GM23248 (cell line): ENCODE data around the gene CACNA2D2. TPM values are rescaled to one million over a fixed set of nuclear protein-coding genes. Genes with fewer than 3 reads are reported as not detected.

Experiments used
- DNase-seq: peaks from one replicate; pipeline ENCODE4 v3.0.0-alpha.2; 2015
- H2AFZ ChIP-seq: fragments of 200-600 bp; sonication (generic); 2 replicates; pipeline ENCODE4 v1.6.1; 2016; ENCODE audit warnings: antibody characterized with exemption
- H3F3A ChIP-seq: fragments of 200-600 bp; sonication (generic); 2 replicates; pipeline ENCODE4 v1.6.1; 2016; ENCODE audit warnings: mild to moderate bottlenecking, antibody characterized with exemption, mixed run types; ENCODE audit not compliant: insufficient read depth
- H3K27ac ChIP-seq: fragments of 200-600 bp; sonication (generic); 2 replicates; pipeline ENCODE4 v1.5.1; 2016; ENCODE audit warnings: mild to moderate bottlenecking
- H3K27me3 ChIP-seq: fragments of 200-600 bp; sonication (generic); replicated peaks from 2 replicates; pipeline ENCODE4 v1.6.1; 2016; ENCODE audit warnings: mild to moderate bottlenecking; ENCODE audit not compliant: insufficient read depth
- H3K36me3 ChIP-seq: fragments of 200-600 bp; sonication (generic); 2 replicates; pipeline ENCODE4 v1.6.1; 2016; ENCODE audit warnings: low read depth, mild to moderate bottlenecking
- H3K4me1 ChIP-seq: fragments of 200-600 bp; sonication (generic); 2 replicates; pipeline ENCODE4 v1.6.1; 2016; ENCODE audit warnings: mild to moderate bottlenecking; ENCODE audit not compliant: insufficient read depth
- H3K4me2 ChIP-seq: fragments of 200-600 bp; sonication (generic); one replicate; pipeline ENCODE4 v1.6.1; 2016; ENCODE audit warnings: mild to moderate bottlenecking; ENCODE audit not compliant: unreplicated experiment
- H3K4me3 ChIP-seq: fragments of 200-600 bp; sonication (generic); 2 replicates; pipeline ENCODE4 v1.5.1; 2016; ENCODE audit warnings: mild to moderate bottlenecking
- H3K79me2 ChIP-seq: fragments of 200-600 bp; sonication (generic); 2 replicates; pipeline ENCODE4 v1.6.1; 2016; ENCODE audit warnings: mild to moderate bottlenecking; ENCODE audit not compliant: insufficient read depth
- H3K9ac ChIP-seq: fragments of 200-600 bp; sonication (generic); 2 replicates; pipeline ENCODE4 v1.6.1; 2016; ENCODE audit warnings: mild to moderate bottlenecking
- H3K9me2 ChIP-seq: fragments of 200-600 bp; sonication (generic); 2 replicates; pipeline ENCODE4 v1.6.1; 2016; ENCODE audit warnings: mixed run types, mild to moderate bottlenecking, moderate library complexity; ENCODE audit not compliant: insufficient read depth
- H3K9me3 ChIP-seq: fragments of 200-600 bp; sonication (generic); one replicate; pipeline ENCODE4 v1.6.1; 2017; ENCODE audit warnings: low read depth
- H4K20me1 ChIP-seq: fragments of 200-600 bp; sonication (generic); 2 replicates; pipeline ENCODE4 v1.6.0; 2016; ENCODE audit not compliant: insufficient read depth
- EZH2 ChIP-seq: fragments of 200-600 bp; sonication (generic); IDR thresholded peaks from 2 replicates; pipeline ENCODE4 v1.6.1; 2018; ENCODE audit warnings: antibody characterized with exemption, mild to moderate bottlenecking; ENCODE audit not compliant: insufficient read depth, poor library complexity, severe bottlenecking
- EZH2phosphoT487 ChIP-seq: fragments of 200-600 bp; sonication (generic); IDR thresholded peaks from 2 replicates; pipeline ENCODE4 v1.6.1; 2018; ENCODE audit warnings: antibody characterized with exemption, moderate library complexity, mild to moderate bottlenecking, low read depth; ENCODE audit not compliant: insufficient read depth
- WGBS, 2 experiments: methylation state at CpG; one replicate each; pipeline ENCODE4 v1.1.6; 2015 to 2017; ENCODE audit warnings: low lambda C conversion rate in 2 of 2, low coverage in 1 of 2; ENCODE audit errors: missing lambda C conversion rate in 2 of 2; 5-methylcytosine and 5-hydroxymethylcytosine counted together
- in situ Hi-C: fragments of 300-500 bp; cut with MboI; formaldehyde crosslinking; loops from 2 replicates; pipeline ENCODE4 v1.15.0; 2020
- polyA plus RNA-seq: library from polyadenylated mRNA; unstranded; fragments of >200 nt; fragmentation: Nextera tagmentation; extraction: Ambion mirVana; gene quantifications from 2 replicates; pipeline ENCODE4 v1.2.1, GENCODE V29; 2016
- total RNA-seq: library from RNA; depleted of rRNA; stranded (reverse); fragments of >200 nt; shearing (Covaris generic); gene quantifications from 2 replicates; pipeline ENCODE4 v1.2.3, GENCODE V29; 2014

The CACNA2D2 gene
- total and polyA plus RNA-seq, 2 experiments from 2014 or later: not detected

DNA sequence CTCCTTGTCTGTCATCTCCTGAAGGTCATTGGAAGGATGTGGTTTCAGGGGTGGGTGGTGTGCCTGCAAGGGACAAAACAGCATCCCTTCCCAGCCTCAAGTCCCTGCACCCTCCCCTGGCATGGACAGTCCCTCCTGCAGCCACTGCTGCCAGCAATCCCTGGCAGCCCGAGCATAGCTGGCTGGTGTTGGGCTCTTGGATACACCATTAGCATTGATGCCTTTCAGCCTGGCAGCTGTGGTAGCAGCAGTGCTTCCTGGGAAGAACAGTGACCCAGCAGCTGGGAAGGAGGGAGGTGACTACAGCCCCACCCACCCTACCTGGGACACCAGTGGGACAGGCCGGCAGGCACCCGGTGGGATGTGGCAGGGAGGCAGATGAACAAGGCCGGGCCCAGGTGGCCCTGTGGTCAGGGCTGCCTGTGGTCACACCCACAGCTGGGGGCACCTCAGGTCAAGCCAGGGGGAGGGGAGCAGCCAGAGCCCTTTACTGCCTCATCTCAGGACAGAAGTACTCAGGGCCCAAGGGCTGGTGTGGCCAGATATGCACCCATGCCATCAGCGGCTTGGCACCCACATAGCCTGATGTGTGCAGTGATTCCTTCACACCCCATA lies 111.2 kb downstream of the CACNA2D2 start:
- in situ Hi-C loops: no loop called here
- no peak overlapping the region for H3K4me3 ChIP-seq
- H3K9me3 ChIP-seq: no peaks in the 10 kb centered on the region
- H3K36me3 ChIP-seq: no peaks in the 10 kb centered on the region
- H2AFZ ChIP-seq: no peak overlapping the region
- peaks cover 15% of the 10 kb centered on the region for H3K27me3 ChIP-seq
- no peaks in the 10 kb centered on the region for H4K20me1 ChIP-seq
- H3K4me2 ChIP-seq: no peak overlapping the region
- no peaks in the 10 kb centered on the region for H3K79me2 ChIP-seq
- 56 to 68% methylated on average over 4 to 5 of the region's 5 CpGs for WGBS, 2 experiments
- no peak for DNase-seq
- H3K27ac ChIP-seq: no peak overlapping the region
- H3K4me1 ChIP-seq: no peaks in the 10 kb centered on the region
- H3K9me2 ChIP-seq: no peaks in the 10 kb centered on the region
- no peak for TF ChIP-seq EZH2phosphoT487
- TF ChIP-seq EZH2: no peak
- H3K9ac ChIP-seq: no peak overlapping the region
- H3F3A ChIP-seq: no peaks in the 10 kb centered on the region

GRCh38 chr3:50390508-50391224 lies 112.8 kb downstream of the CACNA2D2 start:
- no peak for TF ChIP-seq EZH2
- WGBS, 2 experiments: 50 to 59% methylated on average over 10 to 12 of the region's 12 CpGs
- Histone ChIP-seq H3K9ac (no peak overlapping the region), H3K27ac (no peak overlapping the region), H2AFZ (no peak overlapping the region), H3K9me3 (no peaks in the 10 kb centered on the region), H3K4me2 (no peak overlapping the region), H3F3A (no peaks in the 10 kb centered on the region), H3K4me1 (no peaks in the 10 kb centered on the region), H3K79me2 (no peaks in the 10 kb centered on the region), H3K27me3 (peaks cover 16% of the 10 kb centered on the region), H3K36me3 (no peaks in the 10 kb centered on the region), H3K4me3 (no peak overlapping the region), H3K9me2 (no peaks in the 10 kb centered on the region), H4K20me1 (no peaks in the 10 kb centered on the region)
- in situ Hi-C loops: no loop called here
- no peak for DNase-seq

DNA sequence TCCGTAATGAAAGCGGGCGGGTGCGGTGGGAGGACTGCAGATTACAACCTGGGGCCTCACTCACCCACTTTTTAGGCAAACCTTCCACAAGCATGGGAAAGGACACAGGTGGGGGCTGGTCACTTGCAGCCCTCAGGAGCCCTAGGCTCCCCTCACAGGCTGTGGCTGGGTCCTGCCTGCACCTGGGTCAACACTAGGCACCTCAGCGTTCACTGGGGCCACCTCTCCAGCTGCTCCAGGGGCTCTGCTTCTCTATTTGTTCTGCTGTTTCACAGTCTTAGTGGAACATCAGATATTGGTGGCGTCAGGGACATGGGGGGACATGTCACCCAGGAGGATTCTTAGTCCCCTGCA lies 114.0 kb downstream of the CACNA2D2 start:
- Histone ChIP-seq H3K36me3 (no peaks in the 10 kb centered on the region), H3K27ac (no peak overlapping the region), H3K27me3 (peaks cover 22% of the 10 kb centered on the region), H2AFZ (no peak overlapping the region), H3K9ac (no peak overlapping the region), H3K9me2 (no peaks in the 10 kb centered on the region), H3K4me3 (no peak overlapping the region), H3K9me3 (no peaks in the 10 kb centered on the region), H3F3A (no peaks in the 10 kb centered on the region), H4K20me1 (no peaks in the 10 kb centered on the region), H3K79me2 (no peaks in the 10 kb centered on the region), H3K4me2 (no peak overlapping the region), H3K4me1 (no peaks in the 10 kb centered on the region)
- TF ChIP-seq EZH2phosphoT487: no peak
- no peak for TF ChIP-seq EZH2
- no peak for DNase-seq
- 76 to 84% methylated on average over 6 of the region's 6 CpGs for WGBS, 2 experiments
- in situ Hi-C loops: no loop called here

DNA sequence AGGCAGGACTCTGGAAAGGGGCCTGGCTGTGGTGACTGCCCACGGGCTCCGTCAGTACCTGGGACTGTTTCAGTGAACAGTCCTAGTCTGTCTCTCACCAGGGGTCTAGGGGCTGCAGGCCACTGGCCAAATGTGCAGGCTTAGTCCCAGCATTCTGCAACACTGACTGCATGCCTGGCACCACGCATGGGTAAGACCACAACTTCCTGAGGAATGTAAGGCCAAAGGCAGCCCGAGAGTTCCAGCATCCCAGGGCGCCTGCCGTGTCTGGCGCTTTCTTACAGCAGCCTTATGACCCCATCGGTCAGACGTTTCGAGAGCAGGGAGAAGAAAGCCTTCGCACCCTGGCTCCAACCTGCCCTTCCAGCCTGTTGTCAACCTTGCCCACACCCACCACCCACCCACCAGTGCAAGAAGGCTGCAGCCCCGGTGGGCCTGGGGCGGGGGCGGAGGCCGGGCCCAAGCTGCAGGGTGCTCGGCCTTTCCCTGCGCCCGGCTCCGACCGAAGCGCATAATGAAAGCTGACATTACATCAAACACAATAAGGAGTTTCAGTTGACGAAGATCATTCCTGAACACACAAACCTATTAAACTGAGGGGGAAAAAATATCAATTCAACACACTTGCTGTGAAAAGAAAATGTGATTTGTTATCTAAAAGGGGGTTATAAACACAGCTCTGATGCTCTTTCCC lies 114.6 kb downstream of the CACNA2D2 start:
- Histone ChIP-seq H3K9ac (no peak overlapping the region), H2AFZ (no peak overlapping the region), H3K36me3 (no peaks in the 10 kb centered on the region), H3F3A (no peaks in the 10 kb centered on the region), H3K9me3 (no peaks in the 10 kb centered on the region), H4K20me1 (no peaks in the 10 kb centered on the region), H3K4me1 (no peaks in the 10 kb centered on the region), H3K27ac (no peak overlapping the region), H3K4me3 (no peak overlapping the region), H3K9me2 (no peaks in the 10 kb centered on the region), H3K27me3 (peaks cover 22% of the 10 kb centered on the region), H3K4me2 (no peak overlapping the region), H3K79me2 (no peaks in the 10 kb centered on the region)
- WGBS, 2 experiments: 70 to 73% methylated on average over 20 to 22 of the region's 22 CpGs
- in situ Hi-C loops: no loop called here
- DNase-seq: no peak
- no peak for TF ChIP-seq EZH2
